Measurements from ENCODE around the gene HDAC10.
A peak's percentile ranks its signal among the peaks of the same experiment; 100 is the strongest.

HDAC10 gene

DNA sequence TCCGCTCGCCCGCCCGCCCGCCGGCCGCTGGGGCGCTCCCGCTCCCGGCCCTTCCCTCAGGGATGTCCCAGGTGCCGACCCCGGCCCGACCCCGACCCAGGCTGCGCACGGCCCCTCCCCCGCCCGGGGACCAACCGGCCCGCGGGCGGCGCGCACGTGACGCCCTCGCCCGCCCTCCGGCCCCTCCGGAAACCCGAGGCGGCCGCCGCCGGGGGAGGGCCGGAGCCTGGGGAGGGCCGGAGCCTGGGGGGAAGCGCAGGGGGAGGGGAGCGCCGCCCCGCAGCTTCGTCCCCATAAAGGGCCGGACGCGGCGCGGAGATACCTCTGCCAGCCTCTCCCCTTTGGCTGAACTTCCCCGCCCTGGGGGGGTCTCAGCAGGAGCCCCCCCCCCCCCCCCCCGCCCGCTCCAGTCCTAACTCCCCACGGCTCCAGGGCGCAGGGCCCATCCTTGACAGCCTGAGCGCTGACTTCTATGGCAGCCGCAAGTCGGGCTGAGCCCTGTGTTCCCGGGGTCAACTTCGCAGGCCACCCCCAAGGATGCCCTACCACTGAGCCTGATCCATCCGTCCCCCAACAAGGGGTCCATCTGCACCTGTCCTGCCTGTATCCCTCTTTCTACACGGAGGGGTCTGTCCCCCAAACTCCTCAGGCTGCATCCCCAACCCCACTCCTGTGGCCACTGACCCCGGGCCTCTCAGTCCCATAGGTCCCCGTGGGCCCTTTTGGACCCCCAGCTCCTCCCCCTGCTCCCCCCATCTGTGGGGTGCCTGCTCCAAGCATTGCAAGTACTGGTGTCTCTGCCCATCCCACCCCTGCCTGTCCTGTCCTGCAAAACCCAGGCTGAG, 10.8 kb upstream of the HDAC10 start, which contains the start of gene MAPK12:
TSS of gene MAPK12 (minus strand) at position 69 of the 845 bp plus-strand sequence. CDS start 174 bp downstream, outside the sequence.
- DNase-seq (ENCODE audit: low read depth) = no peak
- TF ChIP-seq, protein P1, sequence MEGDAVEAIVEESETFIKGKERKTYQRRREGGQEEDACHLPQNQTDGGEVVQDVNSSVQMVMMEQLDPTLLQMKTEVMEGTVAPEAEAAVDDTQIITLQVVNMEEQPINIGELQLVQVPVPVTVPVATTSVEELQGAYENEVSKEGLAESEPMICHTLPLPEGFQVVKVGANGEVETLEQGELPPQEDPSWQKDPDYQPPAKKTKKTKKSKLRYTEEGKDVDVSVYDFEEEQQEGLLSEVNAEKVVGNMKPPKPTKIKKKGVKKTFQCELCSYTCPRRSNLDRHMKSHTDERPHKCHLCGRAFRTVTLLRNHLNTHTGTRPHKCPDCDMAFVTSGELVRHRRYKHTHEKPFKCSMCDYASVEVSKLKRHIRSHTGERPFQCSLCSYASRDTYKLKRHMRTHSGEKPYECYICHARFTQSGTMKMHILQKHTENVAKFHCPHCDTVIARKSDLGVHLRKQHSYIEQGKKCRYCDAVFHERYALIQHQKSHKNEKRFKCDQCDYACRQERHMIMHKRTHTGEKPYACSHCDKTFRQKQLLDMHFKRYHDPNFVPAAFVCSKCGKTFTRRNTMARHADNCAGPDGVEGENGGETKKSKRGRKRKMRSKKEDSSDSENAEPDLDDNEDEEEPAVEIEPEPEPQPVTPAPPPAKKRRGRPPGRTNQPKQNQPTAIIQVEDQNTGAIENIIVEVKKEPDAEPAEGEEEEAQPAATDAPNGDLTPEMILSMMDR (conservative IDR thresholded peaks at IDR 0.05; ENCODE audit: low read depth, low read length) = no peak
- peak within 1 kb of the TSS; percentile 53 for H3K4me3 ChIP-seq (ENCODE audit: low read length)

DNA sequence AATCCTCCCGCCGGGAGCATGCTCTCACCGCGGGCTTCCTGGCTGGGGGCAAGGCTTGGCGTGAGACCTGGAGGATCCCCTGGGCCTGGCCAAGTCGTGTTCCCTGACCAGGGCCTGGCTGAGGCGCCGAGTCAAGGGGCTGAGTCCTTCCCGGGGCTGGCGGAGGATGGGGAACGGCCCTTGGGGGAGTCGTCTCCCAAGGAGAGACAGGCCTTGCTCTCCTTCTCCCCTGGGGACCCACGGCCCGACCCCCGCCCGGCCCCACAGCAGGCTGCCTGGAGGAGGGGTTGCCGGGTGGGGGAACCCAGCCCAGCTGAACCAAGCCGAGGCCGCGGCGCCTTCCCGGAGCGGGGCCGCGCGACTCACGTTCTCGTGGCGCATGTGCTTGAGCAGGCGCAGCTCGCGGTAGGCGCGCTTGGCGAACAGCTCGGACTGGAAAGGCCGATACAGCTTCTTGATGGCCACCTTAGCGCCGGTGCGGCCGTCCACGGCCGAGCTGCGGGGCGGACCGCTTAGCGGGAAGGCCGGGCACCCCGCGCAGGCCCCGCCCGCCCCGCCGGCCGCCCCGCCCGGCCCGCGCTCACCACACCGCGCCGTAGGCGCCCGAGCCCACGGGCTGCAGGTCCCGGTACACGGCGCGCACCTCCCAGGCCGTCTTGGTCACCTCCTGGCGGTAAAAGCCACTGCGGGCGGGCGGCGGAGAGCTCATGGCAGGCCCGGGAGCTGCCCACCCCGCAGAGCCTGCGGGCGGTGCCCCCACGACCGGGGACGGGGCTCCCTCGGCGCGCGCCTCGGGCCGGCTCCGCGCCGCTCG, 9.9 kb upstream of the HDAC10 start:
- TF ChIP-seq, protein P1 (conservative IDR thresholded peaks at IDR 0.05; ENCODE audit: low read depth, low read length) = no peak
- no peak for DNase-seq (ENCODE audit: low read depth)
- H3K4me3 ChIP-seq (ENCODE audit: low read length) = peak overlapping the region; percentile 53

DNA sequence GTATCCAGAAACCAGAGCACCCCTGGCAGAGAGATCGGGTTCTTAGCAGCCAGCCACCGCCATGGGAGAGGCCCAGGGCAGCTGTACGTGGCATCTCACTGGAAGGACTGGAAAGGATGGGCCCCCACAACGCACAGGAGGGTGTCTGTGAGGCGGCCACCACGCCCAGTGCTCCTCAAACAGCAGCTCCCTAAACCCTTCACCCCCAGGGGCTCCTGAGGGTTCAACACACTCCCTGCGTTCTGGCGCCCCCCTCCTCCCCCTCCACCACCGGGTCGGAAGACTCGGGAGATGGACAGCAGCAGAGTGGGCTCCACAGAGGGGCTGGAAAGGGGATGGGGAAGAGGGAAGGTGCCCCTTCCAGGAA, 9.4 kb upstream of the HDAC10 start:
- TF ChIP-seq, protein P1 (conservative IDR thresholded peaks at IDR 0.05; ENCODE audit: low read depth, low read length) = no peak
- H3K4me3 ChIP-seq (ENCODE audit: low read length) = peak overlapping the region; percentile 53
- DNase-seq (ENCODE audit: low read depth) = no peak

DNA sequence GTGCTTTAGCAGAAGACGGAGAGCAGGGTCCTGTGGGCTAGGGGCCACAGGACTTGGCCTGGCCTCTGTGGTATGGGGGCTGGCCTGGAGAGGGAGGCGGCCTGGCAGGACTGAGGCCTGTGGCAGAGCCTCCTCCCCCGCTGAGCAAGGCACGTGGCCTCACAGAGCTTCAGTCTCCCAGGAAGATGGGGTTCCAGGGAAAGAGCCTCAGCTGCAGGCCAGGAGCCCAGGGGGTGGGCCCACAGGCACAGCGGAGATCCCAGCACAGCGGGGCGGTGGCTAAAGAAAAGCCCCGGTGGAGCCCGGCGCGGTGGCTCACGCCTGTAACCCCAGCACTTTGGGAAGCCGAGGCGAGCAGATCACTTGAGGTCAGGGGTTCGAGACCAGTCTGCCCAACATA, 8.2 kb upstream of the HDAC10 start:
- H3K4me3 ChIP-seq (ENCODE audit: low read length) = no peak overlapping the region
- no peak for DNase-seq (ENCODE audit: low read depth)
- TF ChIP-seq, protein P1 (conservative IDR thresholded peaks at IDR 0.05; ENCODE audit: low read depth, low read length) = no peak

DNA sequence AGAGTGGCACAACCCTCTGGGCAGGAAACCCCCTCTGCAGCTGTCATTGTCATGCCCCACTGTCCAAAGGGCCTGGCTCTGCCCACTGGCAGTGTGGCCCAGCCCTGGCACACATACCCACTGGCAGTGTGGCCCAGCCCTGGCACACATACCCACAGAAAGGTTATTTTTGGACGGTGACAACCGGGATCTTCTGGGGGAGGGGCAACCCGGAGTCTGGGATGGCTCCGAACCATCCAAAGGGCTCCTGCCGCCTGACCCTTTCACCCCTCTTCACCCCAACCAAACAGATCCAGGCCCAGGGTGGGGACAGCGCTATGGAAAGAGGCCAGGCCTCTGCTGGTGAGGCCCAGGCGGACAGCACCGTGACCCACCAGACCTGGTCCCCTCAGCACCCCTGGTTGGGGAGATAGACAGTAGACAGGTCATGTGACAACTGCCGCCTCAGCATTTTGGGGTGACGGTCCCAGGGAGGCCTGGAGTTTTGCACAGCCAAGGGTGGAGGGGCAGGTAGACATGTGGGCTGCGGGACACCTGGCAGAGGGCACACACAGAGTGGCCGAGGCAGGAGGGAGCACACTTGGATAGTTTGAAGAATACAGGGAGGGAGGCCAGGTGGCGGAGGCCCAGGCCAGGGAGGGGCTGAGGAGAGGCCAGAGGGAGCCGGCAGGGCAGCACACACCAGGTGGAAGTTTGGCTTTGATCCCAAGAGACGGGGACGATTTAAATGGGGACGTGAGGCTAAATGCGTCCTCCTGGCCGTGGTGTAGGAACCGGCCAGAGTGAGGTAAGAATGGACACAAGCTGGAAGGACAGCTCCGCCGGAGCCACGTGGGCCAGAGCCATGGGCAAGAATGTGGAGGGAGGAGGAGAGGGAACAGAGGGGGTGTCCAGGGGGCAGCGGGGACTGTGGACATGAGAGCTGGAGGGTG, 7.6 kb upstream of the HDAC10 start:
- no peak for DNase-seq (ENCODE audit: low read depth)
- TF ChIP-seq, protein P1 (conservative IDR thresholded peaks at IDR 0.05; ENCODE audit: low read depth, low read length) = no peak
- no peak overlapping the region for H3K4me3 ChIP-seq (ENCODE audit: low read length)

DNA sequence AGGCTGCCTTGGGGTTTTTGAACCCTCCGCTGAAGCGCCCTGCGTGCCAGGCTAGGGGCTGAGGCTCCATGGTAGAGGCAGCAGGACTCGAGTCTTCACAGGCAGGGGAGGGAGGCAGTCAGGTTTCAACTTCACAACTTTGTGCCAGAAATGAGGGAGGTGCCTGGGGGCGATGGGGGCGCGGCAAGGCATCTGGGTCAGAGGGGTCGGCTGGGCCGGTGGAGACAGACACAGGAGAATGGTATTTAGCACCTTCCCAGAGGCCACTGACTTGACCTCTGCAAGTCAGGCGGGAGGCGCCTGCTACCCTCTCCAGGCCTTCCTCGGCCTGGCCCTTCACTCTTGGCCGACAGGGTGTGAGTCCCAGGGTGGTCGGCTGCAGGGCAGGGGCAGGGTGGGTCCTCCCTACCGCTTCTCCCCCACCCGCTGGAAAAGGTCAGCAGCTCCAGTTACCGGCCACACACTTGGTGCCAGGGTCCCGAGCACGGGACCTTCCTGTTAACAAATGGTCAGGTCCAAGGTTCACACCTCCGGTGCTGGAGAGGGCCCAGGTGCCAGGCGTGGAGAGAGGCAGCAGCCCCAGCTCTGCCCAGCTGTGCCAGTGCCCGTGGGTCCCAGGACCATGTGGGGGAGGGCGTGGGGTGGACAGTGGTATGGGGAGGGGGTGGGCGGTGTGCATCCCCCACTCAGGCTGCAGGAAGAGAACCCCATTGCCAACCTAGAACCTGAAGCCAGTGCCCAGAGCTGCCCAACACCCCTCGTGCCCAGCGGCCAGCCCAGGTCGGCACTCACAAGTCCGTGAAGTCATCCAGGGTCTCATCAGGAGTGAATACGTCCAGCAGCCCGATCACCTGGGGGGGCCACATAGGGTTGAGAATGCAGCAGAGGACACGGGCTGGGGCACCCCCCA, 6.6 kb upstream of the HDAC10 start:
- TF ChIP-seq, protein P1 (conservative IDR thresholded peaks at IDR 0.05; ENCODE audit: low read depth, low read length) = no peak
- no peak overlapping the region for H3K4me3 ChIP-seq (ENCODE audit: low read length)
- DNase-seq (ENCODE audit: low read depth) = no peak
